Left ventricle myocardium inferior (tissue), 1 donor: Measurements from ENCODE around the gene MALAT1. TPM values are rescaled to one million over a fixed set of nuclear protein-coding genes. Genes with fewer than 3 reads are reported as not detected.
A peak's percentile ranks its signal among the peaks of the same experiment; 100 is the strongest.

ENCODE experiments used
- DNase-seq: peaks from one replicate; pipeline ENCODE4 v3.0.0-alpha.2; 2020
- H3K27ac ChIP-seq: fragments of 200-600 bp; replicated peaks from 2 replicates; pipeline ENCODE4 v1.8.0; 2021
- H3K27me3 ChIP-seq: fragments of 200-600 bp; 2 replicates; pipeline ENCODE4 v1.8.0; 2021; ENCODE audit warnings: low read depth
- H3K36me3 ChIP-seq: fragments of 200-600 bp; 2 replicates; pipeline ENCODE4 v1.8.0; 2021
- H3K4me1 ChIP-seq: fragments of 200-600 bp; 2 replicates; pipeline ENCODE4 v1.8.0; 2021
- H3K4me3 ChIP-seq: fragments of 200-600 bp; 2 replicates; pipeline ENCODE4 v1.8.0; 2021; ENCODE audit warnings: mild to moderate bottlenecking, moderate library complexity
- H3K9me3 ChIP-seq: fragments of 200-600 bp; replicated peaks from 2 replicates; pipeline ENCODE4 v1.8.0; 2021
- CTCF ChIP-seq: fragments of 200-600 bp; IDR thresholded peaks from 2 replicates; pipeline ENCODE4 v1.8.0; 2021; ENCODE audit warnings: antibody characterized with exemption, mild to moderate bottlenecking, borderline replicate concordance
- intact Hi-C: fragments of 100-400 bp; cut with micrococcal nuclease; formaldehyde crosslinking; loops from one replicate; pipeline ENCODE4 v1.11.0; 2022
- total RNA-seq: library from RNA; stranded (reverse); fragmentation: NEBNext Ultra II Directional; extraction: Animal tissue kit (Norgen Biotek cat#: 25700); gene quantifications from one replicate; pipeline ENCODE4 v1.2.1, GENCODE V29; 2021
- donor health status: DM: no; HTN: yes; CAD: no; lungs with severe emphysema.

Gene MALAT1
- total RNA-seq, 1 donor from 2014 or later, result 6,576 TPM

GRCh38 chr11:65502555-65503367, 3.9 kb downstream of the MALAT1 start:
- DNase-seq, result no peak
- H3K27ac ChIP-seq, result peak overlapping the region; percentile 99
- intact Hi-C loops, result loop anchor here (5.0 kb wide), 1 partner anchor 80 kb away; the partner anchor contains the start of gene NEAT1

GRCh38 chr11:65503368-65503948, 4.6 kb downstream of the MALAT1 start:
- Histone ChIP-seq H3K27ac (peak overlapping the region; percentile 99), H3K4me3 (peak overlapping the region; percentile 89), H3K9me3 (no peaks in the 10 kb centered on the region), H3K4me1 (peaks cover 79% of the 10 kb centered on the region), H3K27me3 (no peaks in the 10 kb centered on the region), H3K36me3 (peaks cover 64% of the 10 kb centered on the region)
- intact Hi-C loops, result loop anchor here (5.0 kb wide), 1 partner anchor 81 kb away; the partner anchor contains the start of gene NEAT1
- DNase-seq, result no peak
- TF ChIP-seq CTCF, result no peak

More at GRCh38 chr11:65502555-65503367, 3.9 kb downstream of the MALAT1 start:
- Histone ChIP-seq H3K4me1 (peaks cover 77% of the 10 kb centered on the region), H3K36me3 (peaks cover 64% of the 10 kb centered on the region), H3K9me3 (no peaks in the 10 kb centered on the region), H3K4me3 (peak overlapping the region; percentile 89), H3K27me3 (no peaks in the 10 kb centered on the region)
- TF ChIP-seq CTCF, result no peak

- peaks cover 86% of the 10 kb centered on the region for H3K4me1 ChIP-seq
- peaks cover 64% of the 10 kb centered on the region for H3K36me3 ChIP-seq
- intact Hi-C loops, result loop anchor here (5.0 kb wide), 1 partner anchor 82 kb away; the partner anchor contains the start of gene NEAT1
- H3K27ac ChIP-seq, result peak overlapping the region; percentile 99
- no peak for DNase-seq
- no peaks in the 10 kb centered on the region for H3K27me3 ChIP-seq
- no peaks in the 10 kb centered on the region for H3K9me3 ChIP-seq
- TF ChIP-seq CTCF, result no peak
- peak overlapping the region; percentile 89 for H3K4me3 ChIP-seq
Measured at GRCh38 chr11:65503949-65504673, 5.3 kb downstream of the MALAT1 start.

- Histone ChIP-seq H3K9me3 (no peaks in the 10 kb centered on the region), H3K27ac (peak overlapping the region; percentile 99), H3K36me3 (peaks cover 64% of the 10 kb centered on the region), H3K4me3 (peak overlapping the region; percentile 89), H3K27me3 (no peaks in the 10 kb centered on the region), H3K4me1 (peaks cover 86% of the 10 kb centered on the region)
- TF ChIP-seq CTCF, result no peak
- no peak for DNase-seq
- intact Hi-C loops, result loop anchor here (5.0 kb wide), 1 partner anchor 83 kb away; the partner anchor contains the start of gene NEAT1
Measured at GRCh38 chr11:65504674-65505465, 6.0 kb downstream of the MALAT1 start.
